Esophagus muscularis mucosa (tissue), 4 donors: ENCODE measurements around the gene FALEC. TPM values are rescaled to one million over a fixed set of nuclear protein-coding genes. Genes with fewer than 3 reads are reported as not detected.

Source experiments
- DNase-seq: peaks from one replicate; pipeline ENCODE4 v3.0.0-alpha.2; 2017; ENCODE audit errors: extremely low spot score
- H3K27ac ChIP-seq, 4 donors: fragments of 200-600 bp; sonication (generic); replicated peaks in 1 of 4; 1 replicate in 3 of 4; 2 replicates in 1 of 4; pipeline ENCODE4 v1.5.1; 2016 to 2019; ENCODE audit warnings: mild to moderate bottlenecking in 1 of 4
- H3K27me3 ChIP-seq, 4 donors: fragments of 200-600 bp; sonication (generic); one replicate each; pipeline versions ENCODE4 v1.5.1 to v1.6.0; 2016 to 2019
- H3K36me3 ChIP-seq, 4 donors: fragments of 200-600 bp; sonication (generic); one replicate each; pipeline ENCODE4 v1.5.1; 2016 to 2019
- H3K4me1 ChIP-seq, 4 donors: fragments of 200-600 bp; sonication (generic); one replicate each; pipeline ENCODE4 v1.5.1; 2016 to 2019
- H3K4me3 ChIP-seq, 4 donors: fragments of 200-600 bp; sonication (generic); 1 replicate in 2 of 4; 2 replicates in 2 of 4; pipeline ENCODE4 v1.5.1; 2016 to 2019; ENCODE audit warnings: mild to moderate bottlenecking in 4 of 4, moderate library complexity in 1 of 4
- H3K9me3 ChIP-seq, 4 donors: fragments of 200-600 bp; sonication (generic); 1 replicate in 3 of 4; 2 replicates in 1 of 4; pipeline ENCODE4 v1.5.1; 2016 to 2019
- EP300 ChIP-seq: sonication (generic); formaldehyde crosslinking; IDR thresholded peaks from one replicate; pipeline ENCODE4 v1.6.1; 2017; ENCODE audit warnings: antibody characterized with exemption
- POLR2A ChIP-seq: fragments of 450-650 bp; IDR thresholded peaks from one replicate; pipeline ENCODE4 v1.6.1; 2017; ENCODE audit warnings: antibody characterized with exemption, moderate library complexity, mild to moderate bottlenecking, low read depth
- POLR2AphosphoS5 ChIP-seq, 2 donors: sonication (generic); formaldehyde crosslinking; IDR thresholded peaks; one replicate each; pipeline ENCODE4 v1.6.1; 2017; ENCODE audit warnings: antibody characterized with exemption in 2 of 2
- WGBS: methylation state at CpG from one replicate; pipeline ENCODE4 v1.1.5; 2018; 5-methylcytosine and 5-hydroxymethylcytosine counted together
- intact Hi-C: fragments of 100-400 bp; cut with DNase I; formaldehyde crosslinking; loops from one replicate; pipeline ENCODE4 v1.15.1; 2023
- total RNA-seq, 4 donors: library from RNA; depleted of rRNA; stranded (reverse); fragments of >200 nt; gene quantifications; one replicate each; pipeline versions ENCODE4 v1.1.0 to v1.2.1, GENCODE V29; 2016
- TF ChIP-seq, protein P1 (sequence below), 3 experiments: fragments of 200-600 bp in 2 of 3; fragments of 450-650 bp in 1 of 3; sonication (generic) in 2 of 3; IDR thresholded peaks; one replicate each; pipeline ENCODE4 v1.5.1; 2017 to 2019; ENCODE audit warnings: antibody characterized with exemption in 3 of 3, mild to moderate bottlenecking in 2 of 3, moderate library complexity in 1 of 3

The FALEC gene
- total RNA-seq, 4 donors from 2014 or later: not detected

- Histone ChIP-seq H3K27ac (peak within 1 kb of the TSS; percentile 91 to 96 (median 94)), H3K4me1 (peaks cover 27 to 58% (median 57%) of the 10 kb centered on the region in 4 donors), H3K4me3 (peak within 1 kb of the TSS; percentile 69 to 74 (median 70)), H3K36me3 (peaks cover 0 to 1% (median 0%) of the 10 kb centered on the region in 4 donors), H3K27me3 (no peaks in the 10 kb centered on the region), H3K9me3 (no peaks in the 10 kb centered on the region)
- intact Hi-C loops: no loop called here
- TF ChIP-seq POLR2AphosphoS5 (IDR thresholded peaks at IDR 0.05): peak; percentile 29 to 68
- peak; percentile 21 for TF ChIP-seq POLR2A
- no peak for TF ChIP-seq EP300
- TF ChIP-seq, protein P1, sequence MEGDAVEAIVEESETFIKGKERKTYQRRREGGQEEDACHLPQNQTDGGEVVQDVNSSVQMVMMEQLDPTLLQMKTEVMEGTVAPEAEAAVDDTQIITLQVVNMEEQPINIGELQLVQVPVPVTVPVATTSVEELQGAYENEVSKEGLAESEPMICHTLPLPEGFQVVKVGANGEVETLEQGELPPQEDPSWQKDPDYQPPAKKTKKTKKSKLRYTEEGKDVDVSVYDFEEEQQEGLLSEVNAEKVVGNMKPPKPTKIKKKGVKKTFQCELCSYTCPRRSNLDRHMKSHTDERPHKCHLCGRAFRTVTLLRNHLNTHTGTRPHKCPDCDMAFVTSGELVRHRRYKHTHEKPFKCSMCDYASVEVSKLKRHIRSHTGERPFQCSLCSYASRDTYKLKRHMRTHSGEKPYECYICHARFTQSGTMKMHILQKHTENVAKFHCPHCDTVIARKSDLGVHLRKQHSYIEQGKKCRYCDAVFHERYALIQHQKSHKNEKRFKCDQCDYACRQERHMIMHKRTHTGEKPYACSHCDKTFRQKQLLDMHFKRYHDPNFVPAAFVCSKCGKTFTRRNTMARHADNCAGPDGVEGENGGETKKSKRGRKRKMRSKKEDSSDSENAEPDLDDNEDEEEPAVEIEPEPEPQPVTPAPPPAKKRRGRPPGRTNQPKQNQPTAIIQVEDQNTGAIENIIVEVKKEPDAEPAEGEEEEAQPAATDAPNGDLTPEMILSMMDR (IDR thresholded peaks at IDR 0.05): peak in 2 of 3 experiments; percentile 14 to 38
- DNase-seq: no peak
- 0% methylated on average over 26 of the region's 91 CpGs for WGBS
These were observed 33.3 kb downstream of the FALEC start, which contains the start of gene ADAMTSL4 for GRCh38 chr1:150548632-150549495. TSS of gene ADAMTSL4 (plus strand) at chr1:150549408. CDS start at chr1:150552289, 2,881 bp downstream.

DNA sequence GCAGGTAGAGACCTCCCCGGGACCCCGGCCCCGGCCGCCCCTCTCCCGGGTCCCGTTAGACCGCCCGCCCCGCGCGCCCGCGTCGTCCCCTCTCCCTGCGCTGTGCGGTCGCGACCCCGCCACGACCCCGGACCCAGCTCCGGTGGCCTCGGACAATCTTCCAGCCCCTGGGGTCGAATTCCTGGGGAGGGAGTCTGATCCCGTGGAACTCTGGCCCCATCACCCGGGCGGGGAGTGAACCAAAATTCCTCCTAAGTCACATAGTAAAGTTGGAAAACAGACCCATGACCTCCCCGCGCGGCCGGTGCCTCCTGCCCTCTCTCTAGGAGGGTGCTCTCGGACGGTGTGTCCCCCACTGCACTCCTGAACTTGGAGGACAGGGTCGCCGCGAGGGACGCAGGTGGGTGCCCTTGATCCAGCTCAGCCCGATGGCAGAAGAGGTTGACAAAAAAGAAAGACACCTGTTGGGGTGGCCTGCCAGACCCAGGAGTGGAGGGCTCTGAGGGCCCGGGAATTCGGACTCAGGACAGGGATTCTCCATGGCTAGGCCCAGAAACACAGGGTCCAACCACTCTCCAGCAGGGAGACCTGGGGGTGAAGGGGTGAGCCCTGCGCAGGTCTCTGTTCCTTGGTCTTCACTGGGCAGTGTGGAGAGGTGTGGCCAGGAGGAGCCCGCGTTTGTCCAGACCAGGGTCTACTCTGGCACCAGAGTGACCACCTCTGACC, 34.1 kb downstream of the FALEC start:
- Histone ChIP-seq H3K27me3 (no peaks in the 10 kb centered on the region), H3K4me3 (peak overlapping the region; percentile 69 to 74 (median 70)), H3K36me3 (peaks cover 0 to 9% (median 2%) of the 10 kb centered on the region in 4 donors), H3K27ac (peak overlapping the region; percentile 91 to 96 (median 94)), H3K4me1 (peaks cover 30 to 65% (median 63%) of the 10 kb centered on the region in 4 donors), H3K9me3 (no peaks in the 10 kb centered on the region)
- TF ChIP-seq, protein P1 (IDR thresholded peaks at IDR 0.05): peak in 1 of 3 experiments; percentile 15
- no peak for TF ChIP-seq EP300
- DNase-seq: no peak
- intact Hi-C loops: loop anchor here (10.0 kb wide), 1 partner anchor 265 kb away; no protein-coding TSS in a partner anchor
- 18% methylated on average over 3 of the region's 43 CpGs for WGBS

DNA sequence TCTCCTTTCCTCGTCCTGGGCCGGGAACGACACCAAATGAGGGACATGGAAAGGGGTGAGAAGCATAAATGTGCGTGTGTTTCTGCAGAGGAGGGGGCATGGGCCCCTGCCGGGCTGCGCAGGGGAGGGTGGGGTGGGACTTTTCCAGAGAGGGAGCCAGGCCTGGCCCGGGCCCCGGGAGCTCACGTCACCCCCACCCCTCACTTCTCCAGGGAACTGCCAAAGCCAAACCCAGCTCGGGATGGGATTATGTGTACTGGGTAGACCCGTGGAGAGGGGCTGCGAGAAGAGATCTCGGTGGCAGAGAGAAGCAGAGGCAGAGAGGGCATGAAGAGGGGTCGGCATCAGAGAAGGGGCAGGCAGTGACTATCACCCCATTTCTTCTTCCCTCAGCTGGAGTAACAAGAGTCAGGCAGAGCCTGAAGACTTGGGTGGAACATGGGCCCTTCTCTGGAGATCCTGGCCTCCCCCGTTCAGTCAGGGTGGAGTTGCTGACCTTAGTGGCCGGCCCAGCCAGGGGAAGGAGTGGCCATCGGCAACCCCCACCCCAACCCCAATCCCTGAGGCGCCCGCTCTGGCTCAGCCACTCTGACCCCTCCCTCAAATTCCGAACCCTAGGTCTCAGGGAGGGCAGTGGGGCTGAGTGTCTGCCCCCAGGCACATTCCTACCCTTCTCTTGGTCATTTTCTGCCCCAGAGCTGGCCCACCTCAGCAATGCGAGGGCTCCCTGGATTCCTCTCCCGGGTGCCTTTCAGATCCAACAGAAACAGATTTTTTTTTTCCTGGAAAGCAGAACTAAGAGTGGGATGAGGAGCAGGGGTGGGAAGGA, 34.9 kb downstream of the FALEC start:
- H3K27me3 ChIP-seq: no peaks in the 10 kb centered on the region
- H3K4me3 ChIP-seq: peak overlapping the region; percentile 69 to 74 (median 70)
- H3K27ac ChIP-seq: peak overlapping the region; percentile 91 to 96 (median 94)
- WGBS: 47% methylated on average over 19 of the region's 22 CpGs
- DNase-seq: no peak
- H3K4me1 ChIP-seq: peaks cover 30 to 72% (median 63%) of the 10 kb centered on the region in 4 donors
- H3K9me3 ChIP-seq: no peaks in the 10 kb centered on the region
- peaks cover 0 to 17% (median 6%) of the 10 kb centered on the region in 4 donors for H3K36me3 ChIP-seq
- TF ChIP-seq, protein P1 (IDR thresholded peaks at IDR 0.05): no peak
- TF ChIP-seq EP300 (no peak), POLR2AphosphoS5 (IDR thresholded peaks at IDR 0.05) (peak; percentile 45 to 53)
- intact Hi-C loops: loop anchor here (10.0 kb wide), 1 partner anchor 264 kb away; no protein-coding TSS in a partner anchor

- Histone ChIP-seq H3K9me3 (no peaks in the 10 kb centered on the region), H3K4me3 (peak overlapping the region; percentile 69 to 74 (median 70)), H3K27ac (peak overlapping the region; percentile 91 to 96 (median 94)), H3K27me3 (no peaks in the 10 kb centered on the region), H3K36me3 (peaks cover 6 to 25% (median 14%) of the 10 kb centered on the region in 4 donors), H3K4me1 (peaks cover 30 to 79% (median 63%) of the 10 kb centered on the region in 4 donors)
- WGBS: 67% methylated on average over 11 of the region's 11 CpGs
- no peak for DNase-seq
- intact Hi-C loops: loop anchor here (10.0 kb wide), 1 partner anchor 264 kb away; no protein-coding TSS in a partner anchor
- no peak for TF ChIP-seq EP300
- TF ChIP-seq POLR2AphosphoS5 (IDR thresholded peaks at IDR 0.05): no peak
- TF ChIP-seq, protein P1 (IDR thresholded peaks at IDR 0.05): no peak
- TF ChIP-seq POLR2A: no peak
These were observed 35.7 kb downstream of the FALEC start for GRCh38 chr1:150551051-150551783.
